Measurements from ENCODE around the gene STARD10. TPM values are rescaled to one million over a fixed set of nuclear protein-coding genes. Genes with fewer than 3 reads are reported as not detected.

The STARD10 gene
- total and polyA plus RNA-seq, 2 donors from 2014 or later = 40.7 to 127 TPM

DNA sequence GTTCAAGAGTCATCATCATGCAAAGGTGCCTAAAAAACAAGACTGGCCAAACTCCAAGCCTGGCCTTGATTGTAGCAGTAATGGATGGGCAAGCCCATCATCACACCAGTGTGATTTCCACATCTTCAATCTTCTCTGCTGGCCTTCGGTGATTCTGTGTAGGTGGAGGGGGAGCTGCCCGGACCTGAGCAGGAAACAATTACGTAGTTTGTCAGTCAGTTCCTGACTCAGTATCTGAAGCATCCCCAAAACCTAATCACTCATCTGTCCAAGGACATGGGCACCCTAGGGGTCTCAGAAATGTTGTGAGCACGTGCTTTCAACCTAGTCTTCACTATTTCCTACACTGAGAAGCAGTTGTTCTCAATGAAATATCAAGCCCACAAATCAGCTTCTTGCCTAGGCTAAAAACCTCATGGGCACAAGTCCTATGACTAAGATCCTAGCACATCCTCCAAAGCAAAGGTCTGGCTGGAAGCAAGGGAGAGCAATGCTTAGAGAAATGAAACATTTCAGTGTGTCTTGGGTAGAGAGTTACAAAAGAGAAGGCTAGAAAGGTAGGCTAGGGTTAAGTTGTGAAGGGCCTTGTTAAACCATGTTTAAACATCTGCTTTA lies 45.0 kb upstream of the STARD10 start:
- Histone ChIP-seq H3K4me3 (ENCODE audit: low read length in 3 of 3) (no peak overlapping the region), H3K9ac (ENCODE audit: low read length in 3 of 3) (no peak overlapping the region), H3K27ac (ENCODE audit: low read depth in 2 of 2, low read length in 2 of 2) (no peak overlapping the region), H3K36me3 (ENCODE audit: control insufficient read depth in 2 of 3, insufficient read depth in 3 of 3, low read length in 3 of 3) (peaks cover 0 to 13% (median 4%) of the 10 kb centered on the region in 3 donors), H3K9me3 (ENCODE audit: control insufficient read depth in 2 of 3, insufficient read depth in 1 of 3, low read length in 3 of 3) (no peaks in the 10 kb centered on the region), H3K27me3 (ENCODE audit: control insufficient read depth, insufficient read depth, low read length) (no peaks in the 10 kb centered on the region), H3K4me1 (ENCODE audit: control insufficient read depth in 2 of 3, insufficient read depth in 2 of 3, low read depth in 1 of 3, low read length in 3 of 3) (peaks cover 0 to 4% (median 4%) of the 10 kb centered on the region in 3 donors)
- DNase-seq = no peak
- TF ChIP-seq, protein P1, sequence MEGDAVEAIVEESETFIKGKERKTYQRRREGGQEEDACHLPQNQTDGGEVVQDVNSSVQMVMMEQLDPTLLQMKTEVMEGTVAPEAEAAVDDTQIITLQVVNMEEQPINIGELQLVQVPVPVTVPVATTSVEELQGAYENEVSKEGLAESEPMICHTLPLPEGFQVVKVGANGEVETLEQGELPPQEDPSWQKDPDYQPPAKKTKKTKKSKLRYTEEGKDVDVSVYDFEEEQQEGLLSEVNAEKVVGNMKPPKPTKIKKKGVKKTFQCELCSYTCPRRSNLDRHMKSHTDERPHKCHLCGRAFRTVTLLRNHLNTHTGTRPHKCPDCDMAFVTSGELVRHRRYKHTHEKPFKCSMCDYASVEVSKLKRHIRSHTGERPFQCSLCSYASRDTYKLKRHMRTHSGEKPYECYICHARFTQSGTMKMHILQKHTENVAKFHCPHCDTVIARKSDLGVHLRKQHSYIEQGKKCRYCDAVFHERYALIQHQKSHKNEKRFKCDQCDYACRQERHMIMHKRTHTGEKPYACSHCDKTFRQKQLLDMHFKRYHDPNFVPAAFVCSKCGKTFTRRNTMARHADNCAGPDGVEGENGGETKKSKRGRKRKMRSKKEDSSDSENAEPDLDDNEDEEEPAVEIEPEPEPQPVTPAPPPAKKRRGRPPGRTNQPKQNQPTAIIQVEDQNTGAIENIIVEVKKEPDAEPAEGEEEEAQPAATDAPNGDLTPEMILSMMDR (IDR thresholded peaks at IDR 0.05; ENCODE audit: borderline replicate concordance, extremely low read depth, insufficient read depth) = no peak
- intact Hi-C loops (cut with DNase I) = no loop called here
- FAIRE-seq = no peak

DNA sequence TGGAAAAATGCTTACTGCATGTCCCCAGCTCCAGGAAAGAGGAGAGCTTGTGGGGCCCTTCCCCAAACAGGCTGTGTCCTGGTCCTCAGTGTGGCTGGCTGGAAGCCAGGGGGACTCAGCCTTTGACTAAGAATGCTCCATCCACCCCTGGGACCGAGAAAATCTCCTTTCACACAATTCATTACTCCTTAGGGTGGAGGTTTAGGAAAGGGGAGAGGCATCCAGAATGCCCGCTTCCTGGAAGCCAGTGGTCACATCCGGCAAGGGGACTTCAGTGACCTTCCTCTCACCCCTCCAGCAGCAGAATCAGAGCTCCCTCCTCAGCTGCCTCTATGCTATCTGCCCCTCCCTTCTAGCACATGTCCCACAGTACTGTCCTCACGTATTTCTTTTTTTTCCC lies 42.3 kb upstream of the STARD10 start:
- no peaks in the 10 kb centered on the region for H3K9me3 ChIP-seq (ENCODE audit: control insufficient read depth in 2 of 3, insufficient read depth in 1 of 3, low read length in 3 of 3)
- DNase-seq (peak in 3 of 5 donors; percentile 45 to 78 (median 61)), FAIRE-seq (no peak)
- peaks cover 0 to 17% (median 0%) of the 10 kb centered on the region in 3 donors for H3K4me1 ChIP-seq (ENCODE audit: control insufficient read depth in 2 of 3, insufficient read depth in 2 of 3, low read depth in 1 of 3, low read length in 3 of 3)
- no peak overlapping the region for H3K9ac ChIP-seq (ENCODE audit: low read length in 3 of 3)
- peaks cover 0 to 13% (median 4%) of the 10 kb centered on the region in 3 donors for H3K36me3 ChIP-seq (ENCODE audit: control insufficient read depth in 2 of 3, insufficient read depth in 3 of 3, low read length in 3 of 3)
- no peak overlapping the region for H3K4me3 ChIP-seq (ENCODE audit: low read length in 3 of 3)
- H3K27ac ChIP-seq (ENCODE audit: low read depth in 2 of 2, low read length in 2 of 2) = peak overlapping the region; percentile 18 to 94
- no peaks in the 10 kb centered on the region for H3K27me3 ChIP-seq (ENCODE audit: control insufficient read depth, insufficient read depth, low read length)
- intact Hi-C loops (cut with DNase I) = no loop called here
- TF ChIP-seq, protein P1 (IDR thresholded peaks at IDR 0.05; ENCODE audit: borderline replicate concordance, extremely low read depth, insufficient read depth) = no peak

DNA sequence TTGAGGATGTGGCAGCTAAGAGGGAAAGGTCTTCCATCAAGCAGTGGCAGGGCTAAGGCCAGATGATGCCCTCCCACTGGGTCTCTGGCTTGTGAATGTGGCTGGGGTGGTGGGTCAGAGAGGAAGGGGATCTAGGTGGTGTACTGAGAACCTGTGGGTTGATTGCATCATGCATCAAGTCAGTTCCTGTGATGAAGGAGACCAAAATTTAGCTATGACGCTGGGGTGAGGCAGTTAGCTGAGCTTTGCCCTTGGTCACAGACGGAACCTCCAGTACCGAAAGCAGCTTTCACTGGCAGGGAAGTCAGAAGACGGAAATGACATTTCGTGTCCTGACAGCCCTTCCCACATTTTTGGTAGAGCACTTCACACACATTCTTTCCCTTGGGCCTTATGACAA lies 41.1 kb upstream of the STARD10 start:
- Histone ChIP-seq H3K27ac (ENCODE audit: low read depth in 2 of 2, low read length in 2 of 2) (peak overlapping the region; percentile 71 to 94), H3K9ac (ENCODE audit: low read length in 3 of 3) (peak overlapping the region in 1 of 3 donors; percentile 4), H3K4me3 (ENCODE audit: low read length in 3 of 3) (peak overlapping the region in 1 of 3 donors; percentile 14), H3K36me3 (ENCODE audit: control insufficient read depth in 2 of 3, insufficient read depth in 3 of 3, low read length in 3 of 3) (peaks cover 0 to 9% (median 4%) of the 10 kb centered on the region in 3 donors), H3K9me3 (ENCODE audit: control insufficient read depth in 2 of 3, insufficient read depth in 1 of 3, low read length in 3 of 3) (no peaks in the 10 kb centered on the region), H3K27me3 (ENCODE audit: control insufficient read depth, insufficient read depth, low read length) (no peaks in the 10 kb centered on the region), H3K4me1 (ENCODE audit: control insufficient read depth in 2 of 3, insufficient read depth in 2 of 3, low read depth in 1 of 3, low read length in 3 of 3) (peaks cover 0 to 17% (median 0%) of the 10 kb centered on the region in 3 donors)
- TF ChIP-seq, protein P1 (IDR thresholded peaks at IDR 0.05; ENCODE audit: borderline replicate concordance, extremely low read depth, insufficient read depth) = no peak
- no peak for FAIRE-seq
- intact Hi-C loops (cut with DNase I) = loop anchor here (5.0 kb wide), 1 partner anchor 342 kb away; no protein-coding TSS in a partner anchor
- DNase-seq = no peak

Measured in kidney (tissue), 14 donors.